ENCODE data around the gene RALGPS2.

- no peak for TF ChIP-seq CTCF (IDR thresholded peaks at IDR 0.05)
- TF ChIP-seq POLR2A (IDR thresholded peaks at IDR 0.05), result no peak
Measured at GRCh38 chr1:178960482-178961240, 235.6 kb downstream of the RALGPS2 start.

Measured in sigmoid colon (tissue), 3 donors.